AG20443 (cell line): Measurements from ENCODE around the gene ADARB2.
"Not testable (repeated sequence)": the region's sequence is repeated elsewhere in the genome, so short reads cannot be mapped to it uniquely, and the experiment has no call there.

ENCODE experiments used
- DNase-seq: peaks from one replicate; pipeline ENCODE4 v3.0.0; 2012; ENCODE audit warnings: low spot score, mixed read lengths

ADARB2 gene

DNA sequence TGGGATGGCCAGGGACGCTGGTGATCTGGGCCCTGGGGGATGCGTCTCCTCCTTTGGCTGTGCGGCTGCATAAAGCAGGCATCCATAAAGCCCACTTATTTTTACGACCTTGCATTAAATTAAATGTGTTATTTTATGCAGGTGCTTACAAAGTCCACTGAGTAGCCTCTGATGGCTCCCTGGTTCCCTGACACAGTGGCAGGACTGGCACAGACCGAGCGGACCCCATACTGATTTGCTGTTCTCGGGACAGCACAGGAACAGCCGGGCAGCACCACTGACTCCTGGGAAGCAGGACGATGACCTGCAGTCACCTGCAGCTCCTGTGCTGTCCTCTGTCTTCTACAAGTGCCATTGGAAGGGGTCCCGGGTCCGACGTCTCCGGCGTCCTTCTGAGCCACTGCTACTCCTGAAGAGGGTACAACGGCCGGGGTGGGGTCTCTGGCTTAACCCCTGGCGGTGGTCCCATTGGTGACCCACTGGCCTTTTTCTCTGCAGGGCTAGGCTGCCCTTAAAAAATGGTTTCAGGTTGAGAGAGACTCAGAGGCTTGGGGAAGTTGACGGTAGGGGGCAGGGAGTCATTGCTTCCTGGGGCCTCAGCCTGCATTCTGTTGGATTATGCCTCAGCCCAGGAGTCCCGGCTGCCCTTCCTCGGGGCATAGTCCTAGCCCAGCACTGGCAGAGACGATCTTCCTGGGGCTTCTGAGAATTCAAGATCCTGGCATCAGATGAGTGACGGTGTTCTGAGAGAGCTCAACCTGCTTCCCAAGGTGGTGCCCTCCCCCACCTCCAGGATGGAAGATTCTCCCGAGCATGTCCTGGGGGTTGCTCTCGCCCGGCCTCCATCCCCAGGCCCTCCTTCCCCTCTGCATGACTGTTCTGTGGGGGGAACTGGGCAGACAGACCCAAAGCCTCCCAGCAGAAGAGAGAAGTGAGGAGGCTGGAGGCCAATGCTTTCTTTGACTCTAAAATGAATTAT, 330.1 kb downstream of the ADARB2 start:
- no peak for DNase-seq

DNA sequence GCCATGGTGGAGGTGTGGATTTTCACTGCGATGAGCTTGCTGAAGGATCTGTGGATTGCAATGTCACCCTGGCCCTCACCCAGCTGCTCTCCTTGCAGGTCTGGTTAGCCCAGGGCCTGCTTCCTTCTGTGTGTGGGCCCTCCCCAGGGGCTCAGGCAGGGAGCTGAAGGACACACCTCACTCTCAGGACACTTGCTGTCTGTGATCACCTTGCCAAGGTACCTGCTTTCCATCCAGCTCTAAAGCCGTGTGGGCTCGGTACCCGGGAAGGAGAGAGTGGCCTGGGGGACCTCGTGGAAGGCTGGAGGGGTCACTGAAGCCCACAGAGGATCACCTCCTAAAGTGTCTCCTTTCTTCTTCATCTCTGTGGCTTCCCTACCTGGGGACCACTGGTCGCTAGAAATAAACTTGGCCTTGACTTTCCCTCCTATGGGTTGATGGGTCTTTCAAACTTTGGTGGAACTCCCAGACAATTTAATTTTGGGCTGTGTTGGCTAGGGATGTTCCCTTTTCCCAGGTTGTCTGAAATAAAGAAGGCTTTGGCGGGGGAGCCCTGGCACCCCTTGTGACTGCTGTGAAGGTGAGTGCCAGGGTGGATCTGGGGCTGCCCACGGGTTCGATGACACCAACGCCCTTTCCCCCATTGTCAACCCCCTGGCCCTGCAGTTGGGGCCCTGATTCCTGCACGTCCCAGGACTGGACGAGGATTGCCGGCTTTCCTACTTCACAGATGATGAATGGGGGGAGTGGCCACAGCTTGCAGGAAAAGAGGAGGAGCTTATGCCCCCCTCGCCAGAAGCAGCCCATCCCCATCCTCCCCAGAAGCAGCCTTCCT, 331.0 kb downstream of the ADARB2 start:
- DNase-seq, result no peak

DNA sequence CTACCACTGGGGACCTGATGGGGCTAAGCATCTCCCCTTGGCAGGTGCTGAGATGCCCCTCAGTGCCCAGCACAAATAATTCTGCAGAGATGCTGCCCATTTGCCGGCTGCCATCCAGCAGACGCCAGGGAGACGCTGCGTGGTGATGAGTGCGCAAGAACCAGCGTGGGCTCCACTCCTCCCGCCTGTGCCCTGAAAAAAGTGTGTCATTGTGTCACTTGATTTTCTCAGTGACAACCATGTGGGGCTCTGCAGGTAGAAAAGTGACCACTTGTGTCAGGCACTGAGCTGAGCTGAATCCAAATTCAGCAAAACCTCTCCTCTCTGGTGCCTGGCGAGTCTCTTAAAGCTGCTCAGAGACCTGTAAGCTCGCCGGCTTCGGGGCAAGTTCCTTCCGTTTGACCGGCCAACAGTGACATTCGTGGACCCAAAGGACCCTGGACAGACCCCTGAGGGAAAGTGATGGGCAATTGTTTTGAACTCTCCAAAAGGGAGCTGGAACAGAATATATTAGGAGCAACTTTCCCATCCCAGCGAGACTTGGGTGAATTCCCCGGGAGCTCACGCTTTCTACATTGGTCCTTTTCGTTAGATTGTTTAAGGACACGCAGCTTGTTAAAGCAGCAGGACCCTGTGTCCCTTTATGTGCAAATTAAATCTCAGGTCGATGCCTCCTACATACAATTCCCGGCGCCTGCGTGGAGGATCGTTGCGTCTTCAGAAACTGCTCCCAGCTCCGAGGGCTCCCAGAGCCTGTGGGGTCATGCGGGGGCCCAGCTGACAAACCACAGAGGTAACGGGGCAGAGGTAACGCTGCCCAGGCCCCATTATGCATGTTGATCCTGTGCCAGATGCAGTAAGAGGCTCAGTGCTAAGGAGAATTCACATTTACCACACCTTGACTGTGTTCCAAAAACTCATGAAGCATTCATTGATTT, 332.7 kb downstream of the ADARB2 start:
- no peak for DNase-seq

DNA sequence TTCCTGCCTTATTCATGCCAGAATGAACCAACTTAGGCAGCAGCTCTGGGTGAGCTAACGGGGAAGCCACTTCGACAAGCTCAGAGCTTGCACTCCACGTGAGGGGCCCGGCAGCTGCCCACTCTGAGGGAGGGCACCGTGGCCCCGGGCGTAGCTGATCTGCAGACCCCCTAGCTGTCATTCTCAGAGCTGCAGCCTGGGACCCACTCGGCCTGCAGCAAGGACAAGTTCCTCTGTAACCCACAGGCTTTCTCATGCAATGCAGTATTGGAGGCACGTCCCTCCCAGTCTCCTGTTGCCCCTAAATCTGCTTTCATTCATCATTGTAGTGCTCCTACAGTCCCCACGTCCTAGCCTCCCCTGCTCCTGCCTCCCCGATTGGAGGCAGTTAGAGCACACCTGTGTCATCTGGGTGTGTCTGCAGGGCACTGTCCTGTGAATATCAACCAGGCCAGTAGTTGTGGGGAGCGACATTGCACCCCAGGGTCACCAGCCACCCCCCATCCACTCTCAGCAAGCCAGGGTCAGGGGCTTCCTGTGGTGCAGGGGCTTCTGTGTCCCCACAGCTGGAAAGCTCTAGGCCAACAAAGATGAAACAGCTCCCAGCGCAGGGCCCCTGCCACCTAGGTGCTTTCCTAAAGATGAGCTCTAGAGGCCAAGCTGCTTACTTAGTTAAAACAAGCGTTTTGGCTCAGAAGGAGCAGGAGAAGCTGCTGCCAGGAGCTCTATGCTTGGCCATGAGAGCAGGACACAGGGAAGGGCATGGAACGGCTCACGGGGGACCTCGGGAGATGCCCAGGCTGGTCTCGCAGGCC, 333.6 kb downstream of the ADARB2 start:
- DNase-seq, result no peak

DNA sequence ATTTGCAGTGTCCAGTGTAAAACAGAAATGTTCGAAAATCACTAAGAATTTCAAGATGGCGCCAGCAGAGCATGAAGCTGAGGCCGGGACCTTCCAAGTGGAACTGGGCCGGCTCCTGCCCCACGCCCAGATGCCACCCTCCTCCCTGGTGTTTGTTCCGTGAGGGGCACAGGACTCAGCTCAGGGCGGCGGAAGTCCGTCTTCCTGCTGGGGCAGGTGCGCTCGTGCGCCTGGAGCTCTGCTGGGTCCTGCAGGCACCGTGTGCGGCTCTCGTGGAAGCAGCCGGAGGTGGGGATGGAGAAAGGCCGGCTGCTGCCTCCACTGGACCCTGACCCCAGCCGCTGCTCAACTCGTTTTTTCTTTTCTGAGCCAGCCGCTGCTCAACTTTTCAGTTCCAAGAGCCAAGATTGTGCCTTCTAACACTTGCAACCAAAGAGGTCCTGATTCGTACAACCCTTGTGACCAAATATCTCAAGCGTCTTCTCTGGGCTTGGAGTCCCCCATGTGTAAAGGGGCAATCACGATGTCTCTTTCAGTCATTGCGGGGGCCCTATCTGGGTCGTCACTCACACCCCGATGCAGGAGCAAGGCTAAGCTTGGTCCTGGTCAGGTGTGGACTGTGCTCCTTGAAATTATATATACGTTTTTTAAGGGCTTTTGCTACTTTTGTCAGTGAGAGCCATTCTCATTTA, 334.4 kb downstream of the ADARB2 start:
- no peak for DNase-seq

DNA sequence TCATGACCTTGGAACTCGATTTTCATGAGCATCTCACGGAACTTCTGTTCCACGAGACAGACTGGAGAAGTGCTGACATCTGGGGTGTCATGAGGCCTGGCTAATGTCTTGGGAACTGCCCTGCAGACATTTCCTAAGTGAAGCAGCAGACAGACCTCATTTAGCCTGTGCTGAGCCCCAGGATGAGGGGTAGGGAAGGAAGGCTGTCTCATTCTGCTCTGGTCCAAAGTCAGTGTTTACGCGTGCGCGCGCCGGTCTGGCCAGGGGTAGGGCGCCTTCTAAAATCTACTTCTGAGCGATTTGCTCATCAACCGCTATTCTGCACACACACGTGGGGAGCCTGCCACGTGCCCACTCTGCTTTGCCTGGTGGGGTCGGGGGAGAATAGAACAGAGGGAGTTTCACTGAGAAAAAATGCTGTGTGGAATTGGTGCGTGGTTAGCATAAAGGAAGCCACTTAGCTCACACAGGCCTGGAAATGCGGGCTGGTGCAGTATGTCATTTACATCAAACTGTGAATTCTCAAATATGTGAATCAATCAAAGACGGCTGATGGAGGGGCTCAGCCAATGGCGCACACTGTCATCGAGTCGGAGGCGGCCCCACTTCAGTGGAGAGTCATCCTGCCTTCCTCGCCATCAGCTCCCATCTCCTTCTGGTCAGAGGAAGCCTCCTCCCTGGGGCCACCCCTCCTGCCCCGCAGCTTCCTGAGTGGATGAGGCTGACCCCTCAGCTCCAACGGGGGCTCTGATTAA, 335.1 kb downstream of the ADARB2 start:
- DNase-seq, result no peak

DNA sequence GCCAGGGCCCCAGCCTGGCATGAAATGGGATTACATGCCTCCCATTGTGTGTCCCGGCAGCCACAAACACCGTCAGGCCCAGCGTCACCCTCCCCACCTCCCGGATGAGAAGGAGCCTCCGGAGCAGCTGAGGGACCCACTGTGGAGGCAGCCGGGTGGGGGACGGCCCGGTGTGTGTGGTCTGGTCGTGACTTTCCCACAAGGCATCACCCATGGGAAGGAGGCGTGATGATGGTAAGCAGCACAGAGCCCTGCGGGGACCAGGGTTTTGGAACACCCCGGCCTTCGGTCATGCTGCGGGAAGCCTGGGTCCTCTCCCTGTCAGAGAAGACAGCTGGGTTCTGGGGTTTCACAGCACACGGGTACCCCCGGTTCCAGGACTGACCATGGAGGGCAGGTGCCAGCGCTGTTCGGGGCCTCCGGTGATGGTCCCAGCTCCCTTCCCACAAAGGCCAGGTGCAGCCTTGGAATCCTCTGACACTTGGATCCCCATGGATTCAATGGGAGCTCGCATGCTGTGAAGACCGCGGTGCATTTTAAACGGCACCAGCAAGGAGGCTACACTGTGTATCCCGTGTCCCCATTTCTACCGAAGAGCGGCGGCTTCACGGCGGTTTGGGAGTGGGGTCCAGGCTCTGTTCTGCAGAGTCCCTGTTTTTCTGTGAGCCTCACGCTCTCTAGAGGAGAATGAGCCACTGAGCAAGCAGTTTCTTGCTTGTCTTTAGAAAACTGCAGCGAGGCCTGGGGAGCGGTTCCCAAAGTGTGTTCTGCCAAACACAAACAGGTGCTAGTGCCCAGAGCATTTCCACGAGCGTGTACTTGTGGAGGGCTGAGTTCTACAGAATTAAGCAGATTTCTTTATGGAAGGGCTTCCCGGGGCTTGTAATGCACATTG, 336.0 kb downstream of the ADARB2 start:
- DNase-seq, result no peak

DNA sequence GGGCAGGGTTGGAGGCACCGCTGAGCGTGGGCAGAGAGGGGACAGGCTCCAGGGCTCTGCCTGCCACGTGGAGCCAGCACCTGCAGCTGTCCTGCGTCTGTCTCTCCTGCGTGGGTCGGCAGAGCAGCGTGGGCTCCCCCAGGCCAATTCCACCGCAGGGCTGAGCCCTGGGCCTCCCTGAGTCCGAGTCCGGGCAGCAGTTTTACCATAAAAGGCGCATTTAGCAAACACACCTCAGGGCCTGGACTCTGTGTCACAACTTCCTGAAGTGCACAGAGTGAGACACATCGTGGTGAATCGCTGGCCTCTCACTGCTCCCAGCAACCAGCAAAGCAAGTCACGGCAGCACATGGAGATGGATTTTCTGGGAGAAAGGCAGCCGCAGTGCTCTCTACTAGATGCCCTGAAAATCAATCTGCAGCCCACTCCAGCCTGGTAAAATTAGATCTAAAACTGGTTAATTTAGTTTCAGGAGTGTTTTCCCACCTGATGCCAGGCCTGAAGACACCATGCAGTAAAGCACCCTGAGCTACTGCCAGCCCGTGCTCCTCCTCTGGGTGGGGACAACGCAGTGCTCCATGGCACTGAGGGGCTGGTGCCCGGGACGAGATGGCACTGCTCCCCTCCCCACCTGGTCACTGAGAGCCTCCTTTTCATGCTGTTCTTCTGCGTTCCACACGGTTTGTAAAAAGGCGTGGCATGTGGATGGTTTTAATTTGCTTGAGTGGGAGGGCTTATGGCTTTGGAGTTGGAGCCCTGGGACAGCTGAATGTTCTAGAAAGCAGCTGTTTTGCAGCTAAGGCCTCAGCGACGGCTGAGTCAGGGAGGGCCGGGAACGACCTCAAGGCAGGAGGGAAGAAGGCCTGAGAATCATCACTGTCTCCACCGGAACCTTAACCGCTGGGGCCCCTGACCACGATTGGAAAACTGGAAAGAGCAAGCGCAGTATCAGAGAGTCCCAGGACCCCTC, 336.9 kb downstream of the ADARB2 start:
- DNase-seq, result no peak

DNA sequence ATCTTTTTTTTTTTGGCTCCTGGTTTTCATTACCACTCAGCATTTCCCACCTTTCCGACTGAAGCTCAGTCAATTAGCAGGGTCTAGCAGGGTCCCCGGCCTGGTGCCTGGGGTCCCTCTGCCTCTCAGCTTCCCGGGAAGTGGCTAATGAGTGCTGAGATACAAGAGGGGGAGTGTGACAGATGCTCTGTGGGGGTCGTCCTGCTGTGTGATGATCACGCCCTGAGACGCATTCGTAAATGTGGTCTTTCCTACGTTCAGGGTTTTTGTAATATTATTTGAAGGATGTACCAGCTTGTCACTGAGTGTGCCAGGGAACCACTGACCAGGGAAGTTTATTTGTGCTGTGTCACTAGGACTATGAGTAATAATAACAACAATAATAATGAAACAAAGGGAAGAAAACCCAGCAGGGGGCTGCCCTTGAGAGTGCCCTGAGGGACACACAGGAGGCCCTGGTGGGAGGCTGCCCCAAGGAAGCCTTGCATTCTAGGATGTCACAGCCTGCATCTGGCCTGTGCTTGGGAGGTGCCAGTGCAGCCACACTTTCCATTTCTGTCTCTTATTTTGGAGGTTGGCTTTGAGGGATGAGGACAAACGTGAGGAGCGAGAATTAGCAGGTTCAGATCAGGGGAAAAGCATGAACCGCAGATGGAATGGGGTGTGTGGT, 337.8 kb downstream of the ADARB2 start:
- no peak for DNase-seq

DNA sequence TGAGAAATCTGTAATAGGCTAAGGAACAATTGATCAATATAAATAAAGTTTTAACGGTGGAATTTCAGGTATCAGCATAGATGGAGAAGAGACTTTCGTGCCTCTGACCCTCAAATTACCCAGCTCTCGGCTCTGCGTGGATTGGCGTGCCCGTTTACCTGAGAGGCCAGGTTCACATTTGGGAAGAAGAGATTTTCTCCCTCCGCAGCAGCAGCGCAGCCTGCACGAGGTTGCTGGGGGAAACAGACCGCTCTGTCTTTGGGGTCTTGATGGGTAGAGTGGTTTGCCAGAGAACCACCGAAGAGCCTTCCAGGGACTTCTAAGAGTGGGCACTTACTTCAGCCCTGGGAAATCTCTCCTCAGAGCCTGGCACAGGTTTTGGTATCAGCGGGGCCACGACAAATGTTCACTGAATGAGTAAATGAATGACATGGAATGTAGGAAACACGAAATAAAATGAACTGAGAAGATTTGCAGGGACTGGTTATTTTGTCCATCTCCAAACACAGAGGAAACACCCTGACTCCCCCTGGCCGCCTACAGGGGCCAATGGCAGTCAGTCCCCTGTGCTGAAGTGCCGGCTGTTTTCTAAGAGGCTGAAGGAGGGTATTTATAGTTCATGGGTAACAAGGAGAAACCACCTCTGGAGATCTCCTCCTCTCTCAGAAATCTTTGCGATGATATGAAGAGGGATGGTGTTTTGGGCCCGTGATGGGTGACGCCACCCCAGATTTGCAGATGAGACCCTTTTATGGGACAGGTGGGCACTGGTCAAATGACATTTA, 338.5 kb downstream of the ADARB2 start:
- no peak for DNase-seq

DNA sequence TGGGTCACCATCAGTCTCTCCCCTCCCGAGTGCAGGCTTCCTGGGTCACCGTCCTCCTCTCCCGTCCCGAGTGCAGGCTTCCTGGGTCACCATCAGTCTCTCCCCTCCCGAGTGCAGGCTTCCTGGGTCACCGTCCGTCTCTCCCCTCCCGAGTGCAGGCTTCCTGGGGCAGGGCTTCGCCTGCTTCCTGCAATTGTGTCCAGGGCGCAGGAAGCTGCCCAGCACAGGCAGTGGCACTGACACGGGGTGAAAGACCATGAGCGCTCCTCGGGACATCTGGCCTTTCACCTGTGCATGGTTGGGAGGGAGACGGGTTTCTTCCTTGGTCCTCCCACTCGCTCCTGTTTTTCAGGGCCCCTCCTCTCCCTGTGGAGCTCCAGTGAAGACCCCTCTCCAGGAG, 339.2 kb downstream of the ADARB2 start:
- not testable (repeated sequence) for DNase-seq

DNA sequence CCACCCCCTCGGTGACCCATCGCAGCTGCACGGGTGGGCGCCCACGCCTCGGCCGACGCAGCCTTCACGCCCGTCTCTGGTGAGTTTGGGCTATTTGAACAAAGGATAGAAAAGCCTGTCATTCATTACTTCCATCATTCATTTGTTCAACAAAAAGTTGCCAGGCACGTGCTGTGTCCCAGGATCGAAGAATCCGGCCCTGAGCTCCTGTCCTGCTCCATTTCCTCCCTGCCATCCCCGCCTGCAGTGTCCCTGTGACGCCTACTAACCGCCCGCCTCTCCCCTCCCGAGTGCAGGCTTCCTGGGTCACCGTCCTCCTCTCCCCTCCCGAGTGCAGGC, 341.1 kb downstream of the ADARB2 start:
- DNase-seq, result no peak

DNA sequence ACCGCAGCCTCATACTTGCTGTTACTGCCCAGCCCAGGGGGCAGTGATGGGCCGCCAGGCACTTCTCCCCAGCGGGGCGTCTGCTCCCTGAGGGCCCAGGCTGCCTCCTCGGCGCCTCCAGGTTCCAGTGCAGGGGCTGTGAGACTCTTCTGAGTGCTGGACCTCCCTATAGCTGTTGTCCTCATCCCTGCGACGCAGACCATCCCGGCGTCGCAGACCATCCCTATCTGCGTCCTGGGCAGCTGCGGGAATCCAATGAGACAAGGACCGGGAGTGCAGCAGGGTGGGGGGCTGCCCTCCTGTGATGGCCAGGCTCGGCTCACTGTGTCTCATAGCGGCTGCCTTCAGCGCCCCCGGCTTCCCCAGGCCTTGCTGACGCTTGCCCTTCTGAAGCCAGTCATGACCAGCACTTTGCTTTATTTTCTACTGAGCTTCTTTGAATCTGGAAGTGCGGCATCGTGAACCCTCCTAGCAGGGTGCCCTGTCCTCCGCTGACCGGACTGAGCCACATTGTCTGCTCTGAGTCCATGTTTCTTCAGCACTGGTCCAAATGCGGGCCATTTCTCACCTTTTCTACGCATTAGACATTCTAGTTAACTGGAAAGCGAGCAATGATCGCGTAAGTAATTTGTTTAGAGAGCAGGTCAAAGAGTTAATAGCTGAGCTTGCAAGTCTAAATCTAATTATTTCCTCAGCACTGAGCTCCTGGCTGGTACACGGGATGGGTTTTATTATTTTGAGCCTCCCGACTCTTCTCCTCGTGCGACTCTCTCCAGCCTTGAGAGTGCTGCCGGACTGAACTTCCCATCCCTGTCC, 341.6 kb downstream of the ADARB2 start:
- no peak for DNase-seq

DNA sequence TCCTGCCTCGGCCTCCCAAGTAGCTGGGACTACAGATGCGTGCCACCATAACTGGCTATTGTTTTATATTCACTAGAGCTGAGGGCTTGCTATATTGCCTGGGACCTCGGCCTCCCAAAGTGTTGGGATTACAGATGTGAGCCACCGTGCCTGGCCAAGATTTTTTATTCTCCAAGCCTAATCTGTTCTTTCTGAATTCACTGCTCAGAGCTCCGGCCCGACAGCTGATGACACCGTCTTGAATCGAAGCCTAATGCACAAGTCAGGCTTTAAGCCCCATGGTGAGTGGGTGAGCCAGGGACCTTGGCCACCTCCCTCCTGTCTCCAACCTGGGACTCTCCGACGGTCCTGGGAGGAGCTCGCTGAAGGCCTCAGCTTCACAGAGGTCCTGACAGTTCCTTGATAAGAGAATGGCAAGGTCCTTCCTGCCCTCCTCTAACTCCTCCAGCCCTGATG, 342.3 kb downstream of the ADARB2 start:
- DNase-seq, result no peak
